HCT116 (cell line): ENCODE data around the gene CCDC85B. TPM values are rescaled to one million over a fixed set of nuclear protein-coding genes. Genes with fewer than 3 reads are reported as not detected.

ENCODE experiments used
- ATAC-seq: fragments of 200-7000 bp; cut with Tn5 transposase; 2 replicates; pipeline ENCODE4 v1.9.1; 2020; ENCODE audit warnings: mild to moderate bottlenecking, moderate library complexity
- BruUV-seq: library from RNA; stranded (reverse); fragments of 400-500 nt; replicated peaks from 2 replicates; lab custom pipeline; 2021; lab: Mats Ljungman, UMichigan
- CTCF ChIA-PET: fragments of 300-600 bp; sonication (Branson Sonifier 250); formaldehyde crosslinking; loops from one replicate; lab custom pipeline; 2021; ENCODE audit warnings: antibody characterized with exemption; lab: Charles Lee
- POLR2A ChIA-PET: fragments of 300-600, 350-600 bp; sonication (Branson Sonifier 250); formaldehyde crosslinking; loops from one replicate; lab custom pipeline; 2021; ENCODE audit warnings: antibody characterized with exemption; lab: Charles Lee
- RAD21 ChIA-PET, 2 experiments: fragments of 300-600 bp; sonication (Branson Sonifier 250); formaldehyde crosslinking; loops; one replicate each; lab custom pipeline; 2023; ENCODE audit warnings: low total read pairs in 2 of 2; ENCODE audit not compliant: uncharacterized antibody in 2 of 2, unreplicated experiment in 2 of 2, low non-redundant PET in 1 of 2; lab: Charles Lee
- DNase-seq: peaks from one replicate; pipeline ENCODE4 v3.0.0-alpha.2; 2010; ENCODE audit warnings: low read depth, low spot score
- H2AFZ ChIP-seq: fragments of 200-600 bp; shearing (Covaris generic), sonication (generic); 2 replicates; pipeline ENCODE4 v1.6.1; 2017; ENCODE audit warnings: low read depth, mixed run types, mixed read lengths, antibody characterized with exemption, low read length; ENCODE audit not compliant: poor library complexity, severe bottlenecking
- H3K27ac ChIP-seq: 2 replicates; pipeline ENCODE4 v1.5.1; 2012; ENCODE audit warnings: low read depth, low read length
- H3K27me3 ChIP-seq: fragments of 200-600 bp; sonication (generic); 2 replicates; pipeline ENCODE4 v1.6.1; 2016; ENCODE audit warnings: mixed run types, low read length, mixed read lengths; ENCODE audit not compliant: insufficient read depth
- H3K36me3 ChIP-seq, 2 experiments: fragments of 200-500 bp in 1 of 2; fragments of 200-600 bp in 1 of 2; sonication (Bioruptor generic) in 1 of 2; sonication (generic) in 1 of 2; 2 replicates each; pipeline versions ENCODE4 v1.5.1 to v1.6.1; 2014 to 2016; ENCODE audit warnings: low read length in 2 of 2, inconsistent platforms in 1 of 2, mixed read lengths in 1 of 2, mixed run types in 1 of 2; ENCODE audit not compliant: insufficient read depth in 2 of 2, control insufficient read depth in 1 of 2
- H3K4me1 ChIP-seq, 2 experiments: fragments of 200-600 bp in 1 of 2; sonication (generic) in 1 of 2; 2 replicates each; pipeline versions ENCODE4 v1.5.1 to v1.6.1; 2012 to 2017; ENCODE audit warnings: low read length in 2 of 2, inconsistent platforms in 1 of 2, mild to moderate bottlenecking in 1 of 2, mixed read lengths in 1 of 2, mixed run types in 1 of 2, moderate library complexity in 1 of 2; ENCODE audit not compliant: insufficient read depth in 2 of 2, control insufficient read depth in 1 of 2
- H3K4me2 ChIP-seq: fragments of 200-600 bp; sonication (generic); 2 replicates; pipeline ENCODE4 v1.6.1; 2017; ENCODE audit warnings: mixed run types, low read length, mixed read lengths
- H3K4me3 ChIP-seq, 2 experiments: fragments of 200-600 bp in 1 of 2; sonication (generic) in 1 of 2; replicated peaks in 1 of 2; 2 replicates each; pipeline ENCODE4 v1.5.1; 2011 to 2016; ENCODE audit warnings: low read length in 2 of 2, control low read depth in 1 of 2, low read depth in 1 of 2, mild to moderate bottlenecking in 1 of 2, mixed read lengths in 1 of 2, mixed run types in 1 of 2
- H3K79me2 ChIP-seq: fragments of 200-600 bp; sonication (generic); 2 replicates; pipeline ENCODE4 v1.6.1; 2017; ENCODE audit warnings: mild to moderate bottlenecking, mixed run types, low read length, moderate library complexity, mixed read lengths; ENCODE audit not compliant: insufficient read depth
- H3K9ac ChIP-seq: fragments of 200-600 bp; sonication (generic); 2 replicates; pipeline ENCODE4 v1.6.1; 2016; ENCODE audit warnings: low read length, mixed read lengths
- H3K9me2 ChIP-seq: fragments of 200-600 bp; sonication (generic), shearing (Covaris generic); 2 replicates; pipeline ENCODE4 v1.6.1; 2017; ENCODE audit warnings: mixed run types, mild to moderate bottlenecking, moderate library complexity; ENCODE audit not compliant: insufficient read depth
- H3K9me3 ChIP-seq, 2 experiments: fragments of 200-500 bp in 1 of 2; fragments of 200-600 bp in 1 of 2; sonication (Bioruptor generic) in 1 of 2; sonication (generic) in 1 of 2; 2 replicates each; pipeline ENCODE4 v1.6.1; 2014 to 2017; ENCODE audit warnings: low read length in 2 of 2, mixed read lengths in 2 of 2, inconsistent platforms in 1 of 2, low read depth in 1 of 2, mild to moderate bottlenecking in 1 of 2, mixed run types in 1 of 2, moderate library complexity in 1 of 2; ENCODE audit not compliant: control insufficient read depth in 1 of 2, insufficient read depth in 1 of 2
- H4K20me1 ChIP-seq: fragments of 200-600 bp; sonication (generic), shearing (Covaris generic); 2 replicates; pipeline ENCODE4 v1.6.1; 2017; ENCODE audit warnings: mixed run types, mild to moderate bottlenecking, moderate library complexity; ENCODE audit not compliant: insufficient read depth
- CBX3 ChIP-seq: IDR thresholded peaks from 2 replicates; pipeline ENCODE4 v1.6.1; 2012; ENCODE audit warnings: low read depth
- CEBPB ChIP-seq: IDR thresholded peaks from 2 replicates; pipeline ENCODE4 v1.6.1; 2012; ENCODE audit warnings: low read depth
- ELF1 ChIP-seq: IDR thresholded peaks from 2 replicates; pipeline ENCODE4 v1.6.1; 2012; ENCODE audit warnings: low read depth, borderline replicate concordance
- EZH2 ChIP-seq: fragments of 200-600 bp; sonication (generic); IDR thresholded peaks from 2 replicates; pipeline ENCODE4 v1.6.1; 2017; ENCODE audit warnings: antibody characterized with exemption, mixed run types
- EZH2phosphoT487 ChIP-seq: fragments of 200-600 bp; IDR thresholded peaks from 2 replicates; pipeline ENCODE4 v1.6.1; 2018; ENCODE audit warnings: antibody characterized with exemption, borderline replicate concordance
- FOSL1 ChIP-seq: IDR thresholded peaks from 2 replicates; pipeline ENCODE4 v1.6.1; 2012; ENCODE audit warnings: low read depth
- POLR2A ChIP-seq: IDR thresholded peaks from 2 replicates; pipeline ENCODE4 v1.7.0; 2011; ENCODE audit warnings: borderline replicate concordance; ENCODE audit not compliant: insufficient read depth, insufficient read length; ENCODE audit errors: extremely low read depth
- POLR2AphosphoS5 ChIP-seq: IDR thresholded peaks from 2 replicates; pipeline ENCODE4 v1.6.1; 2011; ENCODE audit warnings: mild to moderate bottlenecking, low read depth, low read length, moderate library complexity
- RAD21 ChIP-seq: IDR thresholded peaks from 2 replicates; pipeline ENCODE4 v1.6.1; 2012; ENCODE audit warnings: low read depth, mild to moderate bottlenecking
- SIN3A ChIP-seq: IDR thresholded peaks from 2 replicates; pipeline ENCODE4 v1.6.1; 2012; ENCODE audit warnings: low read depth
- SRF ChIP-seq: IDR thresholded peaks from 2 replicates; pipeline ENCODE4 v1.6.1; 2012; ENCODE audit warnings: low read depth
- TCF7L2 ChIP-seq: IDR thresholded peaks from 2 replicates; pipeline ENCODE4 v1.7.0; 2011; ENCODE audit warnings: borderline replicate concordance, inconsistent platforms; ENCODE audit not compliant: insufficient read depth, insufficient read length; ENCODE audit errors: extremely low read depth
- YY1 ChIP-seq: IDR thresholded peaks from 2 replicates; pipeline ENCODE4 v1.6.1; 2011; ENCODE audit warnings: low read length, low read depth, moderate library complexity, mild to moderate bottlenecking; ENCODE audit not compliant: insufficient replicate concordance; ENCODE audit errors: extremely low read depth
- ZFX ChIP-seq: fragments of 450-650 bp; IDR thresholded peaks from 2 replicates; pipeline ENCODE4 v1.6.1; 2017
- intact Hi-C: fragments of 100-400 bp; cut with micrococcal nuclease; formaldehyde crosslinking; loops from 2 replicates; pipeline ENCODE4 v1.10.0; 2022
- total RNA-seq: library from RNA; stranded (reverse); gene quantifications from one replicate; pipeline ENCODE4 v1.2.1, GENCODE V29; 2021; ENCODE audit not compliant: unreplicated experiment
- TF ChIP-seq, protein P1 (sequence below): IDR thresholded peaks from 2 replicates; pipeline ENCODE4 v1.6.1; 2012
- TF ChIP-seq, protein P2 (sequence below): IDR thresholded peaks from 2 replicates; pipeline ENCODE4 v1.6.1; 2012; ENCODE audit warnings: low read depth
- TF ChIP-seq, protein P3 (sequence below): IDR thresholded peaks from 2 replicates; pipeline ENCODE4 v1.6.1; 2012
- TF ChIP-seq, protein P4 (sequence below): IDR thresholded peaks from 2 replicates; pipeline ENCODE4 v1.6.1; 2011; ENCODE audit warnings: mild to moderate bottlenecking, low read length, moderate library complexity; ENCODE audit not compliant: insufficient replicate concordance; ENCODE audit errors: extremely low read depth

CCDC85B gene
- total RNA-seq, 1 experiment from 2014 or later: 84.3 TPM

DNA sequence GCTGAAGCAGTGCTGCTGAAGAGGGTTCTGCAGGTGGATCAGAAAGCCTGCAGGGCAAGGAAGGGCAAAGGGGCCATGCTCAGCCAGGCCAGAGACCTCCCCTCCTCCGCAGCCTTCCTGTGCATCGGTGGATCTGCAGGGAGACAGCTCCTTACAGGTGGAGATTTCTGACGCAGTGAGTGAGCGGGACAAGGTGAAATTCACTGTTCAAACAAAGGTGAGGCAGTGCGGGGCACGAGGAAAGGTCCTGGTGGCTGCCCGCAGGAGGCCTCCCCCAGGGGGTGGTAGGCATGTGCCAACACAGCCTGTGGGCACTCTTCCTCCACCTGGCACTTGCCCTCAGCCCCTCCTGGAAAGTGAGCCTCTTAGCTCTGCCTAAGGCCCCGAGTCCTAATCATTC lies 41.1 kb upstream of the CCDC85B start:
- Histone ChIP-seq H3K9me2 (no peaks in the 10 kb centered on the region), H3K79me2 (peaks cover 6% of the 10 kb centered on the region), H3K4me3 (no peak overlapping the region), H3K9me3 (no peaks in the 10 kb centered on the region; a peak in 1 of 4 replicates), H2AFZ (no peak overlapping the region), H4K20me1 (no peaks in the 10 kb centered on the region), H3K36me3 (peaks cover 10 to 31% of the 10 kb centered on the region in 2 experiments), H3K27me3 (no peaks in the 10 kb centered on the region), H3K4me2 (no peak overlapping the region), H3K27ac (no peak overlapping the region), H3K9ac (no peak overlapping the region), H3K4me1 (no peaks in the 10 kb centered on the region; a peak in 1 of 4 replicates)
- TF ChIP-seq ELF1 (no peak), POLR2A (no peak), POLR2AphosphoS5 (no peak), SIN3A (no peak), EZH2 (no peak), FOSL1 (no peak), TCF7L2 (no peak), SRF (no peak), YY1 (no peak), EZH2phosphoT487 (no peak), RAD21 (no peak), CEBPB (no peak), ZFX (no peak), CBX3 (no peak)
- TF ChIP-seq, protein P1, sequence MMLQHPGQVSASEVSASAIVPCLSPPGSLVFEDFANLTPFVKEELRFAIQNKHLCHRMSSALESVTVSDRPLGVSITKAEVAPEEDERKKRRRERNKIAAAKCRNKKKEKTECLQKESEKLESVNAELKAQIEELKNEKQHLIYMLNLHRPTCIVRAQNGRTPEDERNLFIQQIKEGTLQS: no peak
- TF ChIP-seq, protein P2, sequence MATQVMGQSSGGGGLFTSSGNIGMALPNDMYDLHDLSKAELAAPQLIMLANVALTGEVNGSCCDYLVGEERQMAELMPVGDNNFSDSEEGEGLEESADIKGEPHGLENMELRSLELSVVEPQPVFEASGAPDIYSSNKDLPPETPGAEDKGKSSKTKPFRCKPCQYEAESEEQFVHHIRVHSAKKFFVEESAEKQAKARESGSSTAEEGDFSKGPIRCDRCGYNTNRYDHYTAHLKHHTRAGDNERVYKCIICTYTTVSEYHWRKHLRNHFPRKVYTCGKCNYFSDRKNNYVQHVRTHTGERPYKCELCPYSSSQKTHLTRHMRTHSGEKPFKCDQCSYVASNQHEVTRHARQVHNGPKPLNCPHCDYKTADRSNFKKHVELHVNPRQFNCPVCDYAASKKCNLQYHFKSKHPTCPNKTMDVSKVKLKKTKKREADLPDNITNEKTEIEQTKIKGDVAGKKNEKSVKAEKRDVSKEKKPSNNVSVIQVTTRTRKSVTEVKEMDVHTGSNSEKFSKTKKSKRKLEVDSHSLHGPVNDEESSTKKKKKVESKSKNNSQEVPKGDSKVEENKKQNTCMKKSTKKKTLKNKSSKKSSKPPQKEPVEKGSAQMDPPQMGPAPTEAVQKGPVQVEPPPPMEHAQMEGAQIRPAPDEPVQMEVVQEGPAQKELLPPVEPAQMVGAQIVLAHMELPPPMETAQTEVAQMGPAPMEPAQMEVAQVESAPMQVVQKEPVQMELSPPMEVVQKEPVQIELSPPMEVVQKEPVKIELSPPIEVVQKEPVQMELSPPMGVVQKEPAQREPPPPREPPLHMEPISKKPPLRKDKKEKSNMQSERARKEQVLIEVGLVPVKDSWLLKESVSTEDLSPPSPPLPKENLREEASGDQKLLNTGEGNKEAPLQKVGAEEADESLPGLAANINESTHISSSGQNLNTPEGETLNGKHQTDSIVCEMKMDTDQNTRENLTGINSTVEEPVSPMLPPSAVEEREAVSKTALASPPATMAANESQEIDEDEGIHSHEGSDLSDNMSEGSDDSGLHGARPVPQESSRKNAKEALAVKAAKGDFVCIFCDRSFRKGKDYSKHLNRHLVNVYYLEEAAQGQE: no peak
- TF ChIP-seq, protein P3, sequence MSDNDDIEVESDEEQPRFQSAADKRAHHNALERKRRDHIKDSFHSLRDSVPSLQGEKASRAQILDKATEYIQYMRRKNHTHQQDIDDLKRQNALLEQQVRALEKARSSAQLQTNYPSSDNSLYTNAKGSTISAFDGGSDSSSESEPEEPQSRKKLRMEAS: no peak
- TF ChIP-seq, protein P4, sequence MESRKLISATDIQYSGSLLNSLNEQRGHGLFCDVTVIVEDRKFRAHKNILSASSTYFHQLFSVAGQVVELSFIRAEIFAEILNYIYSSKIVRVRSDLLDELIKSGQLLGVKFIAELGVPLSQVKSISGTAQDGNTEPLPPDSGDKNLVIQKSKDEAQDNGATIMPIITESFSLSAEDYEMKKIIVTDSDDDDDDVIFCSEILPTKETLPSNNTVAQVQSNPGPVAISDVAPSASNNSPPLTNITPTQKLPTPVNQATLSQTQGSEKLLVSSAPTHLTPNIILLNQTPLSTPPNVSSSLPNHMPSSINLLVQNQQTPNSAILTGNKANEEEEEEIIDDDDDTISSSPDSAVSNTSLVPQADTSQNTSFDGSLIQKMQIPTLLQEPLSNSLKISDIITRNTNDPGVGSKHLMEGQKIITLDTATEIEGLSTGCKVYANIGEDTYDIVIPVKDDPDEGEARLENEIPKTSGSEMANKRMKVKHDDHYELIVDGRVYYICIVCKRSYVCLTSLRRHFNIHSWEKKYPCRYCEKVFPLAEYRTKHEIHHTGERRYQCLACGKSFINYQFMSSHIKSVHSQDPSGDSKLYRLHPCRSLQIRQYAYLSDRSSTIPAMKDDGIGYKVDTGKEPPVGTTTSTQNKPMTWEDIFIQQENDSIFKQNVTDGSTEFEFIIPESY: no peak
- ChIA-PET POLR2A (interaction anchor here (1.1 to 4.2 kb wide), 3 partner anchors 9 to 20 kb away, joined by 4 to 16 read pairs (median 4); partner anchors contain the start of gene CFL1), CTCF (interaction anchor here (1.0 to 2.4 kb wide), 5 partner anchors 10 to 137 kb away, joined by 3 to 10 read pairs (median 4); partner anchors contain the start of genes FIBP, KAT5 and MUS81), RAD21 (no interaction called here)
- no peak for DNase-seq
- intact Hi-C loops: no loop called here
- no peak for ATAC-seq
- BruUV-seq: no TSS peak
